ENCODE data around the gene CDH23.

The CDH23 gene

DNA sequence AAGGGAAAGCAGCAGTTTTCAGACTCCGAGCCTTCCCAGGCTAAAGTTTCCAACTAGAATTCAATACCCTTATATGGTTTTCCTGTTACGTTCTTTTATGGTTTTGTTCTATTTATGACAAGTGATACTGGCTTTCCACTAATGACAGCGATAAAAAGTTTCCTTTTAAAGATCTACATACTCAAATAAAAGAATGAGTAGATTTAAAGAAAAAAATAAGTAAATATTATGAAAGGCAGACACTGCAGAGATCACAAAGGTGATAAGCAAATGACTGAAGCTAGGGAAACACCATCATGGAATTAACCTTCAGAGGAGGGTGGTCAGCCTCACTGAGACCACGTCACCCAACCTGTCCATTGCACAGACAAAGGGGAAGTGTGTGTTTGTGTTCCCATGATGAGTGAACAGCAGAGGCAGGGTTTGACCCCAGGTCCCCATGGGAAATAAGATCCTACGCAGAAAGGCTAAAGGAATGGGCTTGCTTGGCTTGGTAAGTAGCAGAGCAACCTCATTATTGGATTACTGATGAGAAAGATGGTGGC is 372.6 kb downstream of the CDH23 start:
- TF ChIP-seq, protein P1, sequence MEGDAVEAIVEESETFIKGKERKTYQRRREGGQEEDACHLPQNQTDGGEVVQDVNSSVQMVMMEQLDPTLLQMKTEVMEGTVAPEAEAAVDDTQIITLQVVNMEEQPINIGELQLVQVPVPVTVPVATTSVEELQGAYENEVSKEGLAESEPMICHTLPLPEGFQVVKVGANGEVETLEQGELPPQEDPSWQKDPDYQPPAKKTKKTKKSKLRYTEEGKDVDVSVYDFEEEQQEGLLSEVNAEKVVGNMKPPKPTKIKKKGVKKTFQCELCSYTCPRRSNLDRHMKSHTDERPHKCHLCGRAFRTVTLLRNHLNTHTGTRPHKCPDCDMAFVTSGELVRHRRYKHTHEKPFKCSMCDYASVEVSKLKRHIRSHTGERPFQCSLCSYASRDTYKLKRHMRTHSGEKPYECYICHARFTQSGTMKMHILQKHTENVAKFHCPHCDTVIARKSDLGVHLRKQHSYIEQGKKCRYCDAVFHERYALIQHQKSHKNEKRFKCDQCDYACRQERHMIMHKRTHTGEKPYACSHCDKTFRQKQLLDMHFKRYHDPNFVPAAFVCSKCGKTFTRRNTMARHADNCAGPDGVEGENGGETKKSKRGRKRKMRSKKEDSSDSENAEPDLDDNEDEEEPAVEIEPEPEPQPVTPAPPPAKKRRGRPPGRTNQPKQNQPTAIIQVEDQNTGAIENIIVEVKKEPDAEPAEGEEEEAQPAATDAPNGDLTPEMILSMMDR (conservative IDR thresholded peaks at IDR 0.05), result no peak
- no peak overlapping the region for H3K27ac ChIP-seq

GRCh38 chr10:71770255-71770654 is 373.5 kb downstream of the CDH23 start:
- TF ChIP-seq, protein P1 (conservative IDR thresholded peaks at IDR 0.05), result no peak
- no peak overlapping the region for H3K27ac ChIP-seq

DNA sequence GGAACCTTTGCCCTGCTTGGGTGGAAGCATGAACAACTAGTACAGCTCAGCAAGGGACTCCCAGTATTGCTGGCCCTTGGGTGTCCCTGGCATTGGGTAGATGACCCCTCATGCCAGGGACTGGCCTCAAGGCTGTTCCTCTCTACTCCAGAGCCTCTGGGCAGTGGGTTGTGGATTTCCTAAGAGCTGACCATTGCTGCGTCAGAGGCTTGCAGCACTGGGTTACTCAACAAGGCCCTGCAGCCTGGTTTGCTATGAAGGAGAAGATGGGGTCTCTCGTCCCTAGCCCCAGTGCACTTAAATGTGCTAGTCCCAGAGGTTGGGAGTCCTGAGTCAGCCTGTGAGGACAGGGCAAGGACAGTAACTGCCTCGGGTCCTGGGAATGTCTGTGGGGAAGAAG is 374.1 kb downstream of the CDH23 start:
- H3K27ac ChIP-seq, result no peak overlapping the region
- TF ChIP-seq, protein P1 (conservative IDR thresholded peaks at IDR 0.05), result no peak

DNA sequence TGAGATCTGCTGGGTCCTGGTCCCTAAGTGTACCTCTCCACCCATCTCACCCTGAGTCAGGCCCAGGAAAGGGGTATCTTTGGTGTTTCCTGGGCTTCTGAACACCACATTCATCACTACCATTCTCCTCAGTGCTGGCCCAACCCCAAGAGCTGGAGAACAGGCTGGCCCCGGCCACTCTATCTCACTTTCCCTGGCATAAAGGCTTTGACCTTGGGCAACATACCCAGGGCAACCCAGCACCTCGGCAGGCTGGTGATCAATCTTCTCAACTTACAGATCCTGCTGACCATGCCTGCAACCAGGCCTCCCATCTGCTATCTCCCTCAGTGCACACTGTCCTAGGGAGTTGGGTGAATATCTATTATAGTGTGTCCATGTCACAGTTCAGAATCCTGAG is 374.5 kb downstream of the CDH23 start:
- H3K27ac ChIP-seq, result no peak overlapping the region
- TF ChIP-seq, protein P1 (conservative IDR thresholded peaks at IDR 0.05), result no peak

GRCh38 chr10:71771821-71772617 is 375.3 kb downstream of the CDH23 start:
- TF ChIP-seq, protein P1 (conservative IDR thresholded peaks at IDR 0.05), result no peak
- H3K27ac ChIP-seq, result no peak overlapping the region

DNA sequence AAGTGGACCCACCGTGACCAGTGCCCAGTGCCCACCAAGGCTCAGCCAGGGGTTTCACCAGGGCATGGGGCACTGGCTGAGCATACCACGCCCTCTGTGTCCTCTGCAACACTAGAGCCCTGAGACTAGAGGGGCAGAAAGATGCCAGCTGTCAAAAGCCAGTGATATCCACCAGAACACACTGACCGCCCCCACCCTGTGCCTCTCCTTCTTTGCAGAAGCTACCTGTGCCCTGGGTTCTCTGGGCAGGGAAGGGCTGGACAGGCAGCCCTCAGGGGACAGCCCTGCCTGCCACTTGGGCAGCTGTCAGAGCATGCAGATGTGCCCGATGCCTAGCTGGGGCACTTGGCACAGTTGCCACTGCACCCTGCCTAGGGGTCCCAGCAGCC is 376.1 kb downstream of the CDH23 start:
- TF ChIP-seq, protein P1 (conservative IDR thresholded peaks at IDR 0.05), result no peak
- peak overlapping the region; percentile 5; the same call in 1 of the 2 replicates for H3K27ac ChIP-seq

DNA sequence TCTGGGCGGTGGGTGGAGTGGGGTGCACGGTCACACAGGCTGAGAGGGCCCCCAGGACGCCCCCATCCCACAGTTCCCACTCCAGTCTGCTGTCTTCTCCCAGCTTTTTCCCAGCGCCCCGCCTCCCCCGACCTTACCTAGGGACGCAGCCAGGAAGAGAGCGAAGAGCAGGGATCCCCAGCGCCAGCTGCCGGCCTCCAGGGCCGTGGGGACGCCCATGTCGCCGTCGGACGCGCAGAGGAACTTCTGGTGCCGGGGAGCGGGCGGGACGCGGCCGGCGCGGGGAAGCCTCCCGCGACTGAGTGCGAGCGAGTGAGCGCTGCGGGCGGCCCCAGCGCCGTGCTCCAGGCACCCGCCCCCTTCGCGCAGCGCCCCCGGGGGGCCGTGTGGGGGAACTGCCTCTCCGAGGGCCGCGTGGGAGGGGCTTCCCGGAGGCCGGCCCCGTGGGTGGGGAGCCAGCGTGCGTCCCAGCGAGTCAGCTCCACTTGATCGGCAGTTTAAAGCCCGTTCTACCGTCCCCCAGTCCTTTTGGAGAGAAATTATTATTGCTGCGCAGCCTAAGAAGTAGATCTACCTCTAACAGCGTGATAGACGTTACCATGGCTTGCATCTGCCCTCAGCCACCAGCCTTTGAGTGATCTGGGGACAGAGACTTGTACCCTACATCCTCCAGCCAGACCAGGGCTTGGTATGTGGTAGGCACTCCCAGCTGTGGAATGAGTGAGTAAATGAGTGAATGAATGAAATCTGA is 376.7 kb downstream of the CDH23 start, which contains the start of gene VSIR:
VSIR (minus strand) TSS at position 300 of the 751 bp plus-strand sequence; CDS start at position 219, 81 bp downstream.
- TF ChIP-seq, protein P1 (conservative IDR thresholded peaks at IDR 0.05), result peak; percentile 90
- peak within 1 kb of the TSS; percentile 5; the same call in 1 of the 2 replicates for H3K27ac ChIP-seq

Measured in VCaP (cell line).